ENCODE data around the gene DHRSX. TPM values are rescaled to one million over a fixed set of nuclear protein-coding genes. Genes with fewer than 3 reads are reported as not detected.

DHRSX gene
- total and polyA plus RNA-seq, 2 of the 8 experiments (the other 6 are each of a cell fraction or from before 2014, with no cell fraction given): 35.1 to 43.4 TPM

DNA sequence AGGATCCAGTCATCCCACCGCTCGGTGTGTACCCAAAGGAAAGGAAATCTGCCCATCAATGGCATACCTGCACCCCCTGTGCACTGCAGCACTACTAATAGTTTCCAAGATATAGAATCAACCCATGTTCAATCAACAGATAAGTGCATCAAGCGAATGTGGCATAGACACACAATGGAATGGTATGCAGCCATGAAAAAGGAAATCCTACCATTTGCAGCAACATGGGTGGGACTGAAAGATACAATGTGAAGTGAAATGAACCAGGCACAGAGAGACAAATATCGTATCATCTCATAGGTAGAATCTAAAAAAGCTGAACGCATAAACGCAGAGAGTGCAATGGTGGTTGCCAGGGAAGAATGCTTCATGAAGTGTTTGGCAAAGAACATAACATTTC, 42.5 kb downstream of the DHRSX start:
- no peak overlapping the region for H4K5ac ChIP-seq (ENCODE audit: insufficient read length, low read depth, low read length)
- no peak overlapping the region for H2BK15ac ChIP-seq (ENCODE audit: low read length)
- H3K14ac ChIP-seq (ENCODE audit: insufficient read length): no peak overlapping the region
- H3K79me1 ChIP-seq (ENCODE audit: low read depth, low read length): peaks cover 11% of the 10 kb centered on the region
- no peaks in the 10 kb centered on the region for H3K23me2 ChIP-seq (ENCODE audit: low read depth, low read length)
- no peak overlapping the region for H3K4me2 ChIP-seq (ENCODE audit: insufficient read depth in 1 of 2, low read depth in 2 of 2, low read length in 2 of 2)
- no peak overlapping the region for H3K4me3 ChIP-seq (ENCODE audit: extremely low read depth in 1 of 4, insufficient read depth in 2 of 4, low read depth in 3 of 4, low read length in 4 of 4)
- CTCF ChIA-PET (ENCODE audit: partially characterized antibody): no interaction called here
- H3K4me1 ChIP-seq (replicated peaks in 1 of 4; ENCODE audit: control insufficient read depth in 3 of 4, insufficient read depth in 4 of 4, low read length in 3 of 4): peaks cover 0 to 10% (median under 1%) of the 10 kb centered on the region in 4 experiments; a peak in 5 of 7 replicates
- peaks cover 0 to 3% (median 0%) of the 10 kb centered on the region in 4 experiments; a peak in 1 of 8 replicates for H3K36me3 ChIP-seq (ENCODE audit: control insufficient read depth in 2 of 4, insufficient read depth in 4 of 4, low read length in 3 of 4)
- WGBS, 2 experiments (ENCODE audit: extremely low coverage in 1 of 2, insufficient coverage in 1 of 2, insufficient read length in 1 of 2, insufficient replicate concordance in 2 of 2, low coverage in 1 of 2, low lambda C conversion rate in 2 of 2, missing lambda C conversion rate in 1 of 2): 93% methylated on average over 6 of the region's 6 CpGs; no CpG with 5 or more reads in 1 of the 2 experiments
- 0 out of 4 replicates have a peak, but pooled peaks cover 0 to 1% of the 10 kb centered on the region in 2 experiments for H3K9me3 ChIP-seq (ENCODE audit: insufficient read depth in 2 of 2, low read depth in 1 of 2, low read length in 1 of 2)
- H3K27ac ChIP-seq (ENCODE audit: low read depth, low read length): no peak overlapping the region
- no peak for DNase-seq (ENCODE audit: low read depth in 1 of 2, low spot score in 2 of 2)
- no peak overlapping the region for H3K56ac ChIP-seq (replicated peaks; ENCODE audit: insufficient read length, low read depth, low read length)
- H2BK5ac ChIP-seq (ENCODE audit: low read depth, low read length): no peak overlapping the region
- FAIRE-seq: no peak
- no peak overlapping the region for H3K4ac ChIP-seq (replicated peaks; ENCODE audit: insufficient read length, low read depth, low read length)
- no peak overlapping the region for H4K91ac ChIP-seq (replicated peaks; ENCODE audit: insufficient read length, low read length)
- H4K20me1 ChIP-seq (replicated peaks in 1 of 2; ENCODE audit: control insufficient read depth in 1 of 2, insufficient read depth in 2 of 2, low read length in 2 of 2): peaks cover 0 to 3% of the 10 kb centered on the region in 2 experiments
- no peak overlapping the region for H2AFZ ChIP-seq (ENCODE audit: low read length)
- H3K18ac ChIP-seq (ENCODE audit: extremely low read depth, low read length): no peak overlapping the region
- peaks cover 0 to 86% of the 10 kb centered on the region in 2 experiments; a peak in 3 of 4 replicates for H3K79me2 ChIP-seq (ENCODE audit: control insufficient read depth in 1 of 2, insufficient read depth in 2 of 2, low read length in 2 of 2)
- H2AK5ac ChIP-seq (ENCODE audit: low read depth, low read length): no peak overlapping the region; the same call in 1 of the 2 replicates
- H2BK120ac ChIP-seq (replicated peaks; ENCODE audit: low read depth, low read length): no peak overlapping the region
- no peak overlapping the region for H3K9ac ChIP-seq (replicated peaks in 1 of 4; ENCODE audit: extremely low read depth in 1 of 4, low read depth in 3 of 4, low read length in 3 of 4)
- no peaks in the 10 kb centered on the region for H3K27me3 ChIP-seq (replicated peaks in 1 of 4; ENCODE audit: control insufficient read depth in 3 of 4, extremely low read depth in 1 of 4, insufficient read depth in 3 of 4, low read length in 3 of 4)
- no peak overlapping the region; the same call in 1 of the 2 replicates for H2BK12ac ChIP-seq (ENCODE audit: low read depth, low read length)
- TF ChIP-seq HDAC2 (IDR thresholded peaks at IDR 0.05; ENCODE audit: borderline replicate concordance in 1 of 2, low read depth in 2 of 2, low read length in 2 of 2): no peak
- no peak for TF ChIP-seq POLR2A (IDR thresholded peaks at IDR 0.05; ENCODE audit: control extremely low read depth in 1 of 2, low read depth in 2 of 2, low read length in 2 of 2)
- TF ChIP-seq, protein P1, sequence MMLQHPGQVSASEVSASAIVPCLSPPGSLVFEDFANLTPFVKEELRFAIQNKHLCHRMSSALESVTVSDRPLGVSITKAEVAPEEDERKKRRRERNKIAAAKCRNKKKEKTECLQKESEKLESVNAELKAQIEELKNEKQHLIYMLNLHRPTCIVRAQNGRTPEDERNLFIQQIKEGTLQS (IDR thresholded peaks at IDR 0.05; ENCODE audit: insufficient read depth, low read depth, low read length): no peak
- no peak overlapping the region for H2BK20ac ChIP-seq (ENCODE audit: low read length)
- POLR2A ChIA-PET (ENCODE audit: partially characterized antibody): no interaction called here
- no peak overlapping the region for H4K8ac ChIP-seq (ENCODE audit: extremely low read depth, insufficient read depth, low read length)
- no peak overlapping the region for H3K23ac ChIP-seq (ENCODE audit: insufficient read length)
